HepG2 (cell line): ENCODE results near the gene TMEM74B. TPM values are rescaled to one million over a fixed set of nuclear protein-coding genes. Genes with fewer than 3 reads are reported as not detected.

ENCODE experiments used
- ATAC-seq: fragments of 200-7000 bp; cut with Tn5 transposase; 3 replicates; pipeline ENCODE4 v1.9.1; 2020; ENCODE audit warnings: mild to moderate bottlenecking, moderate library complexity
- BruUV-seq: library from RNA; stranded (reverse); fragments of 400-500 nt; replicated peaks from 2 replicates; lab custom pipeline; 2021; lab: Mats Ljungman, UMichigan
- CTCF ChIA-PET: fragments of 300-600 bp; formaldehyde crosslinking; extraction: SDS; loops from one replicate; lab custom pipeline; 2021; ENCODE audit warnings: low total read pairs, inconsistent platforms, low intra/inter-chr PET ratio; lab: Yijun Ruan, JAX
- POLR2A ChIA-PET: fragments of 350-600 bp; sonication (Branson Sonifier 250); formaldehyde crosslinking; loops from one replicate; lab custom pipeline; 2020; ENCODE audit warnings: antibody characterized with exemption, inconsistent platforms; lab: Yijun Ruan, JAX
- DNase-seq: peaks from one replicate; pipeline ENCODE4 v3.0.0-alpha.2; 2015; ENCODE audit warnings: low spot score
- FAIRE-seq: peaks from 3 replicates; lab custom pipeline; 2011; peaks lifted over from hg19 to GRCh38; lab: Jason Lieb, UNC
- H2AFZ ChIP-seq: one replicate; pipeline ENCODE4 v1.6.1; 2011; ENCODE audit warnings: low read length, inconsistent platforms
- H3K27ac ChIP-seq: fragments of 300-600 bp; 3 replicates; pipeline ENCODE4 v1.8.0; 2011; ENCODE audit warnings: mixed run types, mild to moderate bottlenecking, mixed read lengths, low read length, inconsistent platforms; ENCODE audit not compliant: insufficient read depth; ENCODE audit errors: extremely low read length
- H3K27me3 ChIP-seq, 2 experiments: fragments of 200-600 bp in 1 of 2; 2 replicates in 1 of 2; 3 replicates in 1 of 2; pipeline versions ENCODE4 v1.6.0 to v1.8.0; 2011; ENCODE audit warnings: low read length in 2 of 2, mild to moderate bottlenecking in 2 of 2, moderate library complexity in 2 of 2, inconsistent platforms in 1 of 2; ENCODE audit not compliant: insufficient read depth in 2 of 2, control insufficient read depth in 1 of 2
- H3K36me3 ChIP-seq, 2 experiments: fragments of 200-600 bp in 1 of 2; replicated peaks in 1 of 2; 2 replicates in 1 of 2; 3 replicates in 1 of 2; pipeline versions ENCODE4 v1.5.1 to v1.8.0; 2011; ENCODE audit warnings: low read length in 2 of 2, inconsistent platforms in 1 of 2; ENCODE audit not compliant: insufficient read depth in 2 of 2, control insufficient read depth in 1 of 2
- H3K4me1 ChIP-seq: 2 replicates; pipeline ENCODE4 v1.5.1; 2012; ENCODE audit warnings: low read length, inconsistent platforms; ENCODE audit not compliant: insufficient read depth
- H3K4me2 ChIP-seq: 2 replicates; pipeline ENCODE4 v1.6.0; 2011; ENCODE audit warnings: low read depth, low read length, inconsistent platforms
- H3K4me3 ChIP-seq, 3 experiments: fragments of 200-600 bp in 1 of 3; sonication (generic), shearing (Covaris generic) in 1 of 3; replicated peaks in 1 of 3; 2 replicates each; pipeline ENCODE4 v1.5.1; 2011 to 2016; ENCODE audit warnings: low read length in 3 of 3, inconsistent platforms in 2 of 3, low read depth in 2 of 3, mild to moderate bottlenecking in 2 of 3, control low read depth in 1 of 3, mixed read lengths in 1 of 3; ENCODE audit not compliant: insufficient read depth in 1 of 3
- H3K79me2 ChIP-seq: one replicate; pipeline ENCODE4 v1.6.1; 2011; ENCODE audit warnings: low read length, inconsistent platforms; ENCODE audit not compliant: insufficient read depth
- H3K9ac ChIP-seq: 2 replicates; pipeline ENCODE4 v1.6.0; 2011; ENCODE audit warnings: mild to moderate bottlenecking, low read depth, low read length, inconsistent platforms; ENCODE audit not compliant: insufficient read depth
- H3K9me3 ChIP-seq: 2 replicates; pipeline ENCODE4 v1.5.1; 2012; ENCODE audit warnings: mild to moderate bottlenecking, low read length
- H4K20me1 ChIP-seq: 2 replicates; pipeline ENCODE4 v1.6.0; 2011; ENCODE audit warnings: inconsistent platforms, mild to moderate bottlenecking, low read length, moderate library complexity; ENCODE audit not compliant: insufficient read depth
- BRD4 ChIP-seq: sonication (generic); formaldehyde crosslinking; IDR thresholded peaks from 2 replicates; pipeline ENCODE4 v1.4.0; 2020; ENCODE audit warnings: missing genetic modification reagents
- CC2D1A ChIP-seq: sonication (generic); formaldehyde crosslinking; IDR thresholded peaks from 2 replicates; pipeline ENCODE4 v1.8.1; 2023; ENCODE audit warnings: mild to moderate bottlenecking, missing genetic modification reagents
- ELF3 ChIP-seq: IDR thresholded peaks from 2 replicates; pipeline ENCODE4 v1.6.1; 2016; ENCODE audit warnings: missing genetic modification reagents, missing compliant biosample characterization
- HDAC1 ChIP-seq: sonication (generic); formaldehyde crosslinking; IDR thresholded peaks from 2 replicates; pipeline ENCODE4 v1.5.1; 2020; ENCODE audit warnings: mild to moderate bottlenecking, missing genetic modification reagents
- MNT ChIP-seq: fragments of 450-650 bp; IDR thresholded peaks from 2 replicates; pipeline ENCODE4 v1.6.1; 2016
- PHF20 ChIP-seq: sonication (generic); formaldehyde crosslinking; IDR thresholded peaks from 2 replicates; pipeline ENCODE4 v1.5.0; 2020; ENCODE audit warnings: mild to moderate bottlenecking, missing genetic modification reagents
- SMAD3 ChIP-seq: sonication (generic); formaldehyde crosslinking; IDR thresholded peaks from 2 replicates; pipeline ENCODE4 v1.4.0; 2020; ENCODE audit warnings: missing genetic modification reagents
- SRSF1 ChIP-seq: fragments of 200-400 bp; formaldehyde crosslinking; optimal IDR thresholded peaks from 2 replicates; pipeline ENCODE3; 2017; ENCODE audit warnings: mild to moderate bottlenecking, low read depth, low read length, moderate library complexity
- TIGD3 ChIP-seq: sonication (generic); formaldehyde crosslinking; IDR thresholded peaks from 2 replicates; pipeline ENCODE4 v1.5.1; 2020; ENCODE audit warnings: mild to moderate bottlenecking, missing genetic modification reagents, borderline replicate concordance
- ZBTB26 ChIP-seq: IDR thresholded peaks from 2 replicates; pipeline ENCODE4 v1.6.1; 2016; ENCODE audit warnings: missing compliant biosample characterization, missing genetic modification reagents, borderline replicate concordance
- ZMYM2 ChIP-seq: sonication (generic); formaldehyde crosslinking; IDR thresholded peaks from 2 replicates; pipeline ENCODE4 v1.8.0; 2022; ENCODE audit warnings: mild to moderate bottlenecking, missing genetic modification reagents
- ZNF124 ChIP-seq: sonication (generic); formaldehyde crosslinking; IDR thresholded peaks from 2 replicates; pipeline ENCODE4 v1.4.0; 2020; ENCODE audit warnings: missing genetic modification reagents
- ZNF18 ChIP-seq: sonication (generic); formaldehyde crosslinking; IDR thresholded peaks from 2 replicates; pipeline ENCODE4 v1.8.0; 2022; ENCODE audit warnings: mild to moderate bottlenecking, missing genetic modification reagents; ENCODE audit not compliant: insufficient replicate concordance
- WGBS: methylation state at CpG from one replicate; pipeline ENCODE4 v1.1.6; 2017; ENCODE audit warnings: low lambda C conversion rate; 5-methylcytosine and 5-hydroxymethylcytosine counted together
- in situ Hi-C: cut with HindIII; loops from 2 replicates; pipeline ENCODE4 v1.10.0; 2017; ENCODE audit warnings: low pct_unique_long_range_greater_than_20kb; ENCODE audit not compliant: extremely low pct_ligation_motif_present
- intact Hi-C: fragments of 100-400 bp; cut with micrococcal nuclease; formaldehyde crosslinking; loops from one replicate; pipeline ENCODE4 v1.10.0; 2022; ENCODE audit not compliant: unreplicated experiment
- polyA plus RNA-seq, 8 experiments: library from polyadenylated mRNA; depleted of rRNA in 3 of 8; stranded (reverse) in 7 of 8; unstranded in 1 of 8; fragments of >200 nt; fragmentation: Illumina TruSeq in 4 of 8; extraction: Trizol in 4 of 8; gene quantifications; 2 replicates each; pipeline versions ENCODE4 v1.2.1 to v1.2.3, GENCODE V29; 2011 to 2016; ENCODE audit warnings: low read depth in 4 of 8, missing spikeins in 1 of 8, mixed read lengths in 1 of 8; ENCODE audit not compliant: insufficient read depth in 1 of 8
- total RNA-seq, 5 experiments: library from RNA; depleted of rRNA; stranded (reverse); fragments of >200 nt; fragmentation: Illumina TruSeq; extraction: Trizol; gene quantifications; 2 replicates each; pipeline ENCODE4 v1.2.3, GENCODE V29; 2016; ENCODE audit warnings: low read depth in 1 of 5

The TMEM74B gene
- total and polyA plus RNA-seq, 2 of the 13 experiments (the other 11 are each of a cell fraction or from before 2014, with no cell fraction given): 4.7 to 18.4 TPM

- DNase-seq (no peak), FAIRE-seq (no peak), ATAC-seq (no peak)
- no peaks in the 10 kb centered on the region for H3K9me3 ChIP-seq
- BruUV-seq: no TSS peak
- in situ Hi-C loops: no loop called here
- CTCF ChIA-PET: no interaction called here
- WGBS: 82% methylated on average over 5 of the region's 5 CpGs
- H3K27me3 ChIP-seq: peaks cover 2 to 14% of the 10 kb centered on the region in 2 experiments; a peak in 3 of 5 replicates
- no peak for TF ChIP-seq SMAD3 (CRISPR knock-in tag)
- TF ChIP-seq MNT: 0 out of 2 replicates have a peak, but pooled peaks have one; percentile 13
- H3K79me2 ChIP-seq: no peaks in the 10 kb centered on the region
- no peak overlapping the region for H2AFZ ChIP-seq
- no peak overlapping the region for H3K27ac ChIP-seq
- H4K20me1 ChIP-seq: no peaks in the 10 kb centered on the region
- H3K4me2 ChIP-seq: no peak overlapping the region
- no peaks in the 10 kb centered on the region for H3K36me3 ChIP-seq
- H3K4me1 ChIP-seq: no peaks in the 10 kb centered on the region
- no peak overlapping the region for H3K9ac ChIP-seq
- no peak overlapping the region for H3K4me3 ChIP-seq
- POLR2A ChIA-PET: no interaction called here
- intact Hi-C loops: no loop called here
Observed at GRCh38 chr20:1198751-1199150, 14.0 kb upstream of the TMEM74B start.

- Histone ChIP-seq H4K20me1 (no peaks in the 10 kb centered on the region), H3K27me3 (peaks cover 2 to 6% of the 10 kb centered on the region in 2 experiments; a peak in 2 of 5 replicates), H3K9me3 (no peaks in the 10 kb centered on the region), H3K4me1 (no peaks in the 10 kb centered on the region), H2AFZ (no peak overlapping the region), H3K4me3 (no peak overlapping the region), H3K36me3 (no peaks in the 10 kb centered on the region), H3K27ac (no peak overlapping the region), H3K4me2 (no peak overlapping the region), H3K79me2 (no peaks in the 10 kb centered on the region), H3K9ac (no peak overlapping the region)
- POLR2A ChIA-PET: no interaction called here
- intact Hi-C loops (no loop called here), in situ Hi-C loops (no loop called here)
- DNase-seq: no peak
- BruUV-seq: no TSS peak
- 55% methylated on average over 7 of the region's 7 CpGs for WGBS
- FAIRE-seq: no peak
- CTCF ChIA-PET: no interaction called here
- ATAC-seq: no peak
- no peak for TF ChIP-seq SRSF1
- no peak for TF ChIP-seq BRD4 (CRISPR knock-in tag)
- no peak for TF ChIP-seq ZBTB26
- no peak for TF ChIP-seq TIGD3
- TF ChIP-seq PHF20 (CRISPR knock-in tag): no peak
- no peak for TF ChIP-seq HDAC1 (CRISPR knock-in tag)
- no peak for TF ChIP-seq CC2D1A
- TF ChIP-seq ZNF124: no peak
- TF ChIP-seq ELF3 (CRISPR knock-in tag): no peak
- no peak for TF ChIP-seq ZNF18 (CRISPR knock-in tag)
- TF ChIP-seq ZMYM2 (CRISPR knock-in tag): no peak
Observed at GRCh38 chr20:1197801-1198200, 13.0 kb upstream of the TMEM74B start.
